Measurements from ENCODE around the gene PPP1R14D.

- no peak for TF ChIP-seq CTCF (conservative IDR thresholded peaks at IDR 0.05; ENCODE audit: low read length)
- TF ChIP-seq EZH2phosphoT487 (IDR thresholded peaks at IDR 0.05; ENCODE audit: borderline replicate concordance) = no peak
Measured at GRCh38 chr15:40792394-40792793, 36.1 kb downstream of the PPP1R14D start.
